Measurements from ENCODE around the gene TNFRSF17.

The TNFRSF17 gene

DNA sequence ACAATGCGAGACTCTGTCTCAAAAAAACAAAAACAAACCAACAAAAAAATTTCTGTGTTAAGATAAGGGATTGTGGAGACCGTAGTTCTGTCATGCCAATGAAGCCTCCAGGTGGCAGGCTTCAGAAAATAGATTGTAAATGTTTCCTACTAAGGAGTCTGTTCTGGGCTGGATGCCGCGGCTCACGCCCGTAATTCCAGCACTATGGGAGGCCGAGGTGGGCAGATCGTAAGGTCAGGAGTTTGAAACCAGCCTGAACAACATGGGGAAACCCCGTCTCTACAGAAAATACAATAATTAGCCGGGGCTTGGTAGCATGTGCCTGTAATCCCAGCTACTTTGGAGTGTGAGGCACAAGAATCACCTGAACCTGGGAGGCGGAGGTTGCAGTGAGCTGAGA, 7.1 kb downstream of the TNFRSF17 start:
- DNase-seq, result no peak

GRCh38 chr16:11973070-11973469, 8.1 kb downstream of the TNFRSF17 start:
- DNase-seq, result no peak

DNA sequence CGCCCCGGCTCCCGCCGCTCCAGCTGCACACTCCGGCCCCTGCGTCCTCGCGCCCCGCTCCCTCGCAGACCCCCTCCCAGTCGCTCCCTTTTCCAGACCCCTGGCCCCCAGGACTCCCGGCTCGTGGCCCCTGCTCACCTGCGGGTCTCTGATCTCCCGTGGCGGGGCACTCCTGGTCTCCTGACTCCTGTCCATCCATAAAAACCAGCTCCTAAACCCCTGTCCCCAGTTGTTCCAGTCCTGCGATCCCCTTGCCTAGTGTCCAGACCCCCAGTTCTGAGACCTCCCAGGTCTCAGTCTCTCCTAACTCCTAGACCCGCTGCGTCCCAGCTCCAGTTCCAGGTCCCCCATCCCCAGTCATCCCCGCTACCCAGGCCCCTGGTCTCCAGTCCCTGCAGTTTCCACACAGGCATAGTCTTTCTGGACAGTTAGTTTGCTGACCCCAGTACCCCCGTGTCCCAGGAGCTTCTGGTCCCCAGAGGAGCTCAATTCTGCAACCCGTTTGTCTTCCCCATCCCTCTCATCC, 11.9 kb downstream of the TNFRSF17 start:
- no peak for DNase-seq

GRCh38 chr16:11977376-11978041, 12.5 kb downstream of the TNFRSF17 start:
- DNase-seq, result no peak

DNA sequence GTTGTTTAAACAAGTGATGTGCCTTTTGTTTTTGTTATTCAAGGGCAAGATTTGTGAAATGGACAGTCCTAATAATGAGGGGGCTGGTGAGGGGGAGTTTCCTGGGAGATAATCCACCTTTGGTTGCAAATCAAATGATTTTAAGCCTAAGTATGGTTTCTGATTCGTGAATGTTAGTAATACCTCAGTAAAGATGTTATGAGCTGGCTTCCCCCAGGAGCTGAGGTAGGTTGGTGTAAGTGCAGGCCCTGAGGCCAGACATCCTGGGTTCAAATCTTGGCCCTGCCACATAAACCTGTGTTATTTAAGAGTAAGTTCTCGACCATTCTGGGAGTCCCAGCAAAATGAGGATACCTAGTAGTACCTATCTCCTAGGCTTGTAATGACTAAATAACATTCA, 13.1 kb downstream of the TNFRSF17 start:
- no peak for DNase-seq

DNA sequence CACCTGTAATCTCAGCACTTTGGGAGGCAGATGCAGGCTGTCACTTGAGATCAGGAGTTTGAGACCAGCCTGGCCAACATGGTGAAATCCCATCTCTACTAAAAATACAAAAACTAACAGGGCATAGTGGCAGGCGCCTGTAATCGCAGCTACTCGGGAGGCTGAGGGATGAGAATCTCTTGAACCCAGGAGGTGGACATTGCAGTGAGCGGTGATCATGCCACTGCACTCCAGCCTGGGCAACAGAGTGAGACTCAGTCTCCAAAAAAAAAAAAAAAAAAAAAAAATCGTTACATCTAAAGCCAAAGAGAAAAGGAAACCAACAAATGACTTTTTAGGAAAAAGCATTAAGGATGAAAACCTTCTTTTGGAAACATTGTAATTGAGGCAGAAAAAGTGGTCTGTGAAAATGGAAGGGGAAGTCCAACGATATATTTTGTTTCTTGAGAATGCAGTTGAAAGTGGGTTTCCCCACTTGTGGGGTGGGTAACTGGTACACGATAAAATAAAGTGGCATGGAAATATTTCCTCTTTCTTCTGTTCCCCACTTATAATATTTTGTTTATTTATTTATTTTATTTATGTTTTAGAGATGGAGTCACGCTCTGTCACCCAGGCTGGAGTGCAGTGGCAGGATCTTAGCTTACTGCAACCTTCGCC, 14.1 kb downstream of the TNFRSF17 start:
- no peak for DNase-seq

GRCh38 chr16:11980136-11980844, 15.3 kb downstream of the TNFRSF17 start:
- no peak for DNase-seq

DNA sequence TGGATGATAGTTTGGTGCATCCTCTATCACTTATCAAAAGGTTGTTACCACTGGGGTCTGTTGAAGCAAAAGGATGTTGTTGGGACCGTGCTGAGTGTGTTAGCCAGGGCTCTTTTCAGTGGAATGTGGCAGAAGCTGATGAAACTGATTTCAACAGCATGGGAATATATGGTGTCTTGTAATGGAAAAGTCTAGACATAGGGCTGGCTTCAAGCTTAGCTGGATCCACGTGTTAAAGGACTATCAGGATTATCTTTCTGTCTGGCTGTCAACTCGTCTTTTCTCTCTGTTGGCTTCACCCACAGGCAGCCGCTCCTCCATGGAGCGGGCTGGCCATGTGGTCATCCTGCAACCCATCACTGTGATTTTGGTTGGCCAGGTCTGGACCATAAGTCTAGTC, 20.2 kb downstream of the TNFRSF17 start:
- DNase-seq, result no peak

- DNase-seq, result no peak
These were observed 21.6 kb downstream of the TNFRSF17 start for GRCh38 chr16:11986521-11987057.

DNA sequence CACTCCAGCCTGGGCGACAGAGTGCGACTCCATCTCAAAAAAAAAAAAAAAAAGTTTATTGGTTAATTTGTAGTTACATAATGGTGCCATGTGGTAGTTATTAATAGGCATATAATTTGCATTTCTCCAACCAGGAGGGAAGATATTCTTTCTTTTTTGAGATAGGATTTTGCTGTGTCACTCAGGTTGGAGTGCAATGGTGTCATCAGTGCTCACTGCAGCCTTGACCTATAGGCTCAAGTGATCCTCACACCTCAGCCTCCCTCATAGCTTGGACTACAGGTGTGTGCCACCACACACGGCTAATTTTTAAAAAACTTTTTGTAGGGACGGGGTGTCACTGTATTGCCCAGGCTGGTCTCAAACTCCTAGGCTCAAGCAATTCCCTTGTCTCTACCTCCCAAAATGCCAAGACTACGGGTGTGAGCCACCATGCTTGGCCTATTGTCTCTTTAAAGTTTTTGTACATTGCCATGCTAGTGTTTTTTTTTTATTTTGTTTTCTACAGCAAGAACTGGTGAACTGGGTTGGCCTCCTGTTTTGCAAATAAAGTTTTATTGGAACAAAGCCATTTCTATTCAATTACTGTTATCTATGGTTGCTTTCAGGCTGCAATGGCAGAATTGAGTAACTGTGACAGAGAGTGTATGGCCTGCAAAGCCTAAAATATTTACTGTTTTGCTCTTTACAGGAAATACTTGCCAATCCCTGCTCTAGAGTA, 23.4 kb downstream of the TNFRSF17 start:
- no peak for DNase-seq

DNA sequence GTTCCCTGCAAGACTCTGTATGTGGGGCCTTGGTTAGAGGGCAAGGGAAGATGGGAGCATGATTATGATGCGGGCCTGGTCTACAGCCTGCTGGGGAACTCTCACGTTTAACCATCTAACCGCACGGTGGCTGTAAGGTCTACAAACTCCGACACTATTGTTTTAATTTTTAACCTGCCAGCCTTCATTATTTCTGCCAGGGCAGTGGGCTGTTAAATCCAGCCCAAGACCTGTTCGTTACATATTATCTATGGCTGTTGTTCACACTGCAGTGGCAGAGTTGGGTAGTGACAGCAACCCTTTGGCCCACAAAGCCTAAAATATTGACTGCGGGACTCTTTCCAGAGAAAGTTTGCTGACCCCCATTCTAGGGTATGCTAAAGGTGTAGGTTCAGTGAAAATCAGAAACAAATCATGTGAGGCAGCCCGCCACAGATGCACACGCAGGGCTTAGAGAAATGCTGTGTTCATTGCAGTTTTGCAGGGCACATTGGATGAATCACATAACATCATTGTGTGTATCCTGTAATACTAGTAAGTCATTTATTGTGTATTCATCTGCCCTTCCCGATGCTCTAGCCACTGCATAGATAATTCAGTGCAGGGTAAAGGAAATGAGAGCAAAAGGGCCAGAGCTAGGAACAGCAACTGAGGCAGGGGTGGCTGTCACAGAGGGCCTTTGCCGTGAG, 25.8 kb downstream of the TNFRSF17 start:
- no peak for DNase-seq

GRCh38 chr16:11992008-11992584, 27.1 kb downstream of the TNFRSF17 start:
- DNase-seq, result no peak

DNA sequence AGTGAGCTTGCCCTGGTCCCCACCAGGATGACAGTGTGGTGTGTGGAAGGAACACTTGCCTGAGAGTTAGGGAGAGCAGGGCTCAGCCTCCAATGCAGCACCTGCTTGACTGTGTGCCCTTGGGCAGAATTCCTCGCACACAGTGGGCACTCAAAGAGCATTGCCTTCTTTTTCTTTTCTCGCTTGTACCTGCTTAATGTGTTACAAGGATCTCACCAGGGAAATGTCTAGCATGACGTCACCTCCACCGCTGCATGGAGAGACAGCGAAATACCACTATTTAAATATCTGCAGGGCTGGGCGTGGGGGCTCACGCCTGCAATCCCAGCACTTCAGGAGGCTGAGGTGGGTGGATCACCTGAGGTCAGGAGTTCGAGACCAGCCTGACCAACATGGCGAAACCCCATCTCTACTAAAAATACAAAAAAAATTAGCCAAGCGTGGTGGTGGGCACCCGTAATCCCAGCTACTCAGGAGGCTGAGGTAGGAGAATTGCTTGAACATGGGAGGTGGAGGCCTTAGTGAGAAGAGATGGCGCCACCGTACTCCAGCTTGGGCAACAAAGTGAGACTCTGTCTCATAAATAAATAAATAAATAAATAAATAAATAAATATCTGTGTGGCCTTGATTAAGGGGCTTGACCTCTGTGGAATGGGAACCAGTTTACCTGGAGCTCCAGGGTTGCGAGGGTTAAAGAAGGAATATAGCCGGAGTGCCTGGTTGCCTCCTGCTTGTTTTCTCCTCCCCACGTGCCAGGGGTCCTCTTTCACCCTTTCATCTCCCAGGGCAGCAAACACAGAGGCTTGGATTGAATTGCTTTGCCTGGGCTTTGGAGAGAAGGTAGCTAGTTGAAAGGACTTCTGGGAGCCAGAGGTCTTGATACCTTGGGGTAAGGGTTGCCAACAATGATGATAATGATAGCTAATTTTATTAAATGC, 27.8 kb downstream of the TNFRSF17 start:
- no peak for DNase-seq

DNA sequence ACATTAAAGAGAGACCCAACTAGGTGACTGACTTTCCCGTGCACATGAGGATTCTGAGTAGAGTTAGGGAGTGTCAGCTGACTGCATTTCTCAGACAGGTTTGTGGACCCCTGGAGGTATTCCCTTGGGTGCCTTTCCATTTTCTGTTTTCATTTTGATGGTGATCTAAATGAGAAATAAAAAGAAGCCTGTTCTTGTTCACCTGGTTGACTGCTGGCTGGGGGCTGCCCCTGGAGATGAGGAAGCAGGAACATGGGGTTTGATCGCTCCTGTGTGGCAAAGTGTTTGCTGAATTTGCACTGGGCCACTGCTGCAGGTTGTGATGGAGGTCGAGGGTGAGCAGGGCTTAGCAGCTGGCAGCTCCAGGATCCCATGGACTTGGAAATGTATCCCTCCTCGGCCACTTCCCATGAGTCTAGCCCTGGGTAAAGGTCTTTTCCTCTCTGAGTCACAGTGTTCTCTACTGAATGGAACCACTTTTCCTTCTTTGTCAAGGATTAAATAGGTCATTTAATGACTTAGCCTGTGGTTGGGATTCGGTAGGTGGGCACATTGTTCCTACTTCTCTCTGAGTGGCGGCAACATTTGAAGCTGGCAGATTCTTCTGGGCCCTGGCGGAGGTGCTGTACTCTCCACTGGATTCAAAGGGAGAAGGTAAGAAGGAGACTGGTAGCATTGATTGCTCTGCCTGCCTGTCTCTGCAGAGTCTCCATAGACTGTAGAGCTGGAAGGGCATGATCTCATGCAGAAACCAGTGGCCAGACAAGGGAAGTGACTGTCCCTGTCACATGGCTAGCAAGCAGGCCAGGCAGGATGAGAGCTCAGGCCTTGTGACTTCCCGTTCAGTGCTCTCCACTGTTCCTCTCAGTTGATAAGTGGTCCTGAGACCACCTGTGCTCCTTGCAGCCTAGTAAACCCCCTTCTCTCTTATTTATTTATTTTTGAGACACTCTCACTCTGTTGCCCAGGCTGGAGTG, 29.4 kb downstream of the TNFRSF17 start:
- no peak for DNase-seq

DNA sequence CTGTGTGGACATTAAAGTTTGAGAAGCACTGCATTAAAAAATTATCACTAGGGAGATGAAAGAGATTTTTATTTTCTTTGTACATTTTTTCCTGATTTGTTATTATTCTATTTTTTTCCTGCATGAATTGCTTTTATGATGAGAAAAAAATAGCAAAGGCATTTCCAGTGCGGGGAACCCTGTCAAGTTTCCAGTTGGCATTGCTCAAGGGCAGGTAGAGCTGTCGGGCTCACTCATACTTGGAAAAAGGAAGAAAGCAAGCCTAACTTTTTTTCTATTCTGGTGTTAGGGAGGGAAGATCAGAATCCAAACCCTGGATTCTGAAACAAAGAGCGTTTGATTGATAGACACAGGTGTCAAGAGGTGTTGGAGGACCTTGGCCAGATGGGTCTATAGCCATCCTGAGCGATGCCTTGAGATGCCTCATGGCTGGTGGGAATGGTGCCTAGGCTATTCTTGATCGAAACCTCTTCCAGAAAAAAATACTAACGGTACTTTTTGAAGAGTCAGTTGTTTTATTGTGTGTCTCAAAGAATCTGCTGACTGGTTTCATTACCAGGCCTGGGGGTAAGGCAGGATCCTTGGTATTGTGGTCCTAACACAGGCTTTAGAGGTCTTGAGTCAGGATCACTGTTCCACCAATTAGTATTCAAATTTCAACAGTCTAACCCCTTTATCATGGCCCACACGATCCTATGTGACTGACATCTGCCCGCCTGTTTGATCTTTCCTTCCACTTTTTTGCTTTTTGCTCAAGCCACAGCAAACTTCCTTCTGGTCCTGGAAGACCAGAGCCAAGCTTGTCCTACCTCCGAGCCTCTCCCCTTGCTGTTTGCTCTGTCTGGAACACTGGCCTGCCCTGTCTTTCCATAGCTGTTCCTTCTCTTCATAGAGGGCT, 31.7 kb downstream of the TNFRSF17 start:
- no peak for DNase-seq

DNA sequence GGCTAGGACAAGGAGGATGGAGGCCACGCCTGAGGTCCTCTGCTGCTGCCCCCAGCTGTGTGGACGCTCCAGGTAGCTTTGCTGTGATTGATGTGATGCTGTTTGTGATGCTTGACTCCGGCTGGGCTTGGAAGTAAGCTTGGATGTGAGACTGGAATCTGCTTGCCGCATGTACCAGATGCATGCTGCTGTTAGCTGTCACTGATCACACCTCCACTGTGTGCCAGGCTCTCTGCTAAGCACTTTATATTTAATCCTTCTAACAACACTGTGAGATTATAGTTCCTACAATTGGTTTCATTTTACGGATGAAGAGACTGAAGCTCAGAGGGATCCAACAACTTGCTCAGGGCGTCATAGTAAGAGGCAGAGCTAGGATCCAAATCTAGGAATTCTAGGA, 35.0 kb downstream of the TNFRSF17 start:
- no peak for DNase-seq

DNA sequence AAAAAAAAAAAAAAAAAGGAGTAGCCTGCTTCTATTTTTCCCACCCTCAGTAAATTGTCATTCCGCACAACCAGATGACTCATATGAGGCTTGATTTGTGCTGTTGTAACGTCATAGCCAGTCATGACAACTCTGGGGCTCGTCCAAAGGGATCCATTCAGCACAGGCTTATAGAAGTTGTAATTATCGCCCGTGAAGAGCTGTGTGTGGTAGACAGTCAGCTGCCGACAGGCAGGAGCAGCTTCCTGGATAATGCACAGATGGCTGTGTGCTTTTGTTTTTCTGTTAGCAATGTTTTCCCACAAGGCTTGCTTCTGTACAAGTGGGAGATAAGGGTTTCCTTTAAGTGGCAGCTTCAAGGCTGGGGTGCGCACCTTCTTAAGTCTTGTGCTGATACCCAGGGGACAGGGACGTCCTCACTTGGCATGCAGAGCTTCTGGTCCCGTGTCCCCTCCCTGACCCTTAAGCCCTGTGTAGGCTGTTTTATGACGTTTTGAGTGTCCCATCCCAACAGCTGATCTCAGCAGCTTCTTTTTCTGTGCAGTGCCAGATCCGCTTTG, 37.5 kb downstream of the TNFRSF17 start:
- peak; percentile 56 for DNase-seq

DNA sequence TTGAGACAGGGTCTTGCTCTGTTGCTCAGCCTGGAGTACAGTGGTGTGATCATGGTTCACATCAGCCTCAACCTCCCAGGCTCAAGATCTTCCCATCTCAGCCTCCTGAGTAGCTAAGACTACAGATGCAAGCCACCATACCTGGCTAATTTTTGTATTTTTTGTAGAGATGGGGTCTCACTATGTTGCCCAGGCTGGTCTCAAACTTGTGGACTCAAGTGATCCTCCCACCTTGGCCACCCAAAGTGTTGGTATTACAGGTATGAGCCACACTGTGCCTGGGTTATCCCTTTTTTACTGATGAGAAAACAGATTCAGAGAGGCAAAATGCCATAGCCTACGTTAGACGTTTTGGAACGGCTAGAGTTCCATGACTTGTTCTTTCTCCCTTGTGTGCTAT, 41.6 kb downstream of the TNFRSF17 start:
- no peak for DNase-seq

All from DMS79 treated with DMSO at 0.1 percent for 48 hours (cell line).